K562 (cell line): ENCODE data around the gene DDIT4L. TPM values are rescaled to one million over a fixed set of nuclear protein-coding genes. Genes with fewer than 3 reads are reported as not detected.

Experiments used
- ATAC-seq: fragments of 200-7000 bp; cut with Tn5 transposase; 3 replicates; pipeline ENCODE4 v1.9.1; 2020; ENCODE audit warnings: moderate library complexity
- BruUV-seq: library from RNA; stranded (reverse); fragments of 400-500 nt; replicated peaks from 2 replicates; lab custom pipeline; 2021; lab: Mats Ljungman, UMichigan
- CTCF ChIA-PET: fragments of 300-600 bp; formaldehyde crosslinking; extraction: SDS; loops from one replicate; lab custom pipeline; 2021; ENCODE audit warnings: low intra/inter-chr PET ratio; lab: Yijun Ruan, JAX
- POLR2A ChIA-PET: fragments of 300-600, 350-650 bp; sonication (Branson Sonifier 250); formaldehyde crosslinking; extraction: SDS; loops from one replicate; lab custom pipeline; 2021; ENCODE audit warnings: antibody characterized with exemption, inconsistent platforms; lab: Yijun Ruan, JAX
- DNase-seq, 4 experiments: peaks; one replicate each; pipeline versions ENCODE4 v3.0.0 to v3.0.0-alpha.2; 2011 to 2018; ENCODE audit warnings: low spot score in 3 of 4, mixed read lengths in 3 of 4; ENCODE audit errors: extremely low read depth in 1 of 4
- FAIRE-seq: peaks from 2 replicates; lab custom pipeline; 2011; peaks lifted over from hg19 to GRCh38; lab: Jason Lieb, UNC
- H2AFZ ChIP-seq: 2 replicates; pipeline ENCODE4 v1.6.0; 2011; ENCODE audit warnings: low read depth, low read length, control low read depth, inconsistent platforms
- H3K27ac ChIP-seq: fragments of 200-600 bp; 3 replicates; pipeline ENCODE4 v1.8.0; 2011; ENCODE audit warnings: low read depth, mild to moderate bottlenecking, control low read depth, inconsistent platforms, low read length, moderate library complexity, mixed read lengths; ENCODE audit errors: extremely low read depth
- H3K27me3 ChIP-seq, 2 experiments: fragments of 300-600 bp in 1 of 2; 2 replicates in 1 of 2; 3 replicates in 1 of 2; pipeline versions ENCODE4 v1.6.0 to v1.8.0; 2011; ENCODE audit warnings: inconsistent platforms in 2 of 2, low read length in 2 of 2, mild to moderate bottlenecking in 1 of 2, mixed read lengths in 1 of 2, moderate library complexity in 1 of 2; ENCODE audit not compliant: control insufficient read depth in 2 of 2, insufficient read depth in 2 of 2
- H3K36me3 ChIP-seq: fragments of 300-600 bp; 3 replicates; pipeline ENCODE4 v1.8.0; 2011; ENCODE audit warnings: mild to moderate bottlenecking, low read length, inconsistent platforms; ENCODE audit not compliant: control insufficient read depth, insufficient read depth
- H3K4me1 ChIP-seq, 2 experiments: fragments of 200-600 bp in 1 of 2; replicated peaks in 1 of 2; 2 replicates in 1 of 2; 3 replicates in 1 of 2; pipeline versions ENCODE4 v1.5.1 to v1.8.0; 2011; ENCODE audit warnings: inconsistent platforms in 2 of 2, low read length in 2 of 2, mild to moderate bottlenecking in 1 of 2, mixed read lengths in 1 of 2, moderate library complexity in 1 of 2; ENCODE audit not compliant: control insufficient read depth in 2 of 2, insufficient read depth in 2 of 2
- H3K4me2 ChIP-seq: 2 replicates; pipeline ENCODE4 v1.6.1; 2011; ENCODE audit warnings: low read length, control low read depth, inconsistent platforms, mixed read lengths; ENCODE audit not compliant: insufficient read depth
- H3K4me3 ChIP-seq: fragments of 200-600 bp; sonication (generic), shearing (Covaris generic); 2 replicates; pipeline ENCODE4 v1.5.1; 2016; ENCODE audit warnings: control low read depth, inconsistent platforms
- H3K79me2 ChIP-seq: fragments of 200-600 bp; 3 replicates; pipeline ENCODE4 v1.8.0; 2011; ENCODE audit warnings: low read length, inconsistent platforms; ENCODE audit not compliant: control insufficient read depth, insufficient read depth
- H3K9ac ChIP-seq, 2 experiments: 2 replicates each; pipeline versions ENCODE4 v1.6.0 to v1.6.1; 2011; ENCODE audit warnings: low read depth in 2 of 2, low read length in 2 of 2, control low read depth in 1 of 2, inconsistent platforms in 1 of 2, mild to moderate bottlenecking in 1 of 2, mixed read lengths in 1 of 2; ENCODE audit not compliant: insufficient read depth in 1 of 2
- H3K9me1 ChIP-seq: one replicate; pipeline ENCODE4 v1.6.0; 2011; ENCODE audit warnings: inconsistent platforms, mild to moderate bottlenecking, low read length, moderate library complexity; ENCODE audit not compliant: control insufficient read depth, insufficient read depth
- H3K9me3 ChIP-seq: replicated peaks from 2 replicates; pipeline ENCODE4 v1.5.1; 2011; ENCODE audit warnings: low read depth, low read length, inconsistent platforms; ENCODE audit not compliant: control insufficient read depth, insufficient read depth
- H4K20me1 ChIP-seq: replicated peaks from 2 replicates; pipeline ENCODE4 v1.6.1; 2011; ENCODE audit warnings: low read length, inconsistent platforms, mixed read lengths; ENCODE audit not compliant: control insufficient read depth, insufficient read depth
- ATF3 ChIP-seq, 2 experiments: fragments of 450-650 bp in 1 of 2; sonication (generic) in 1 of 2; formaldehyde crosslinking in 1 of 2; IDR thresholded peaks in 1 of 2; conservative IDR thresholded peaks in 1 of 2; 2 replicates each; pipeline versions ENCODE4 v1.6.1 to v1.8.1; 2016 to 2023; ENCODE audit warnings: mild to moderate bottlenecking in 2 of 2, moderate library complexity in 2 of 2, inconsistent platforms in 1 of 2, missing genetic modification reagents in 1 of 2
- CREM ChIP-seq: IDR thresholded peaks from 2 replicates; pipeline ENCODE4 v1.6.1; 2014; ENCODE audit warnings: antibody characterized with exemption, low read depth
- CSDE1 ChIP-seq, 2 experiments: fragments of 450-650 bp; IDR thresholded peaks; 2 replicates each; pipeline ENCODE4 v1.6.1; 2016; ENCODE audit warnings: mild to moderate bottlenecking in 1 of 2
- CTCF ChIP-seq, 3 experiments: IDR thresholded peaks in 2 of 3; conservative IDR thresholded peaks in 1 of 3; 2 replicates each; pipeline ENCODE4 v1.5.1; 2011 to 2012; ENCODE audit warnings: low read length in 3 of 3, mild to moderate bottlenecking in 3 of 3, control low read depth in 2 of 3, improper control_type of control experiment in 1 of 3, inconsistent platforms in 1 of 3, low read depth in 1 of 3, mixed read lengths in 1 of 3, moderate library complexity in 1 of 3; ENCODE audit not compliant: insufficient read depth in 2 of 3
- PTRF ChIP-seq: fragments of 450-650 bp; IDR thresholded peaks from 2 replicates; pipeline ENCODE4 v1.6.1; 2016; ENCODE audit warnings: mild to moderate bottlenecking, missing genetic modification characterization, missing compliant biosample characterization
- RAD21 ChIP-seq, 2 experiments: fragments of 250-450 bp in 1 of 2; fragments of 450-650 bp in 1 of 2; sonication (Bioruptor Pico) in 1 of 2; formaldehyde crosslinking in 1 of 2; IDR thresholded peaks in 1 of 2; conservative IDR thresholded peaks in 1 of 2; 2 replicates each; pipeline versions ENCODE4 v1.4.0 to v1.8.0; 2020 to 2022; ENCODE audit warnings: mild to moderate bottlenecking in 2 of 2, moderate library complexity in 1 of 2
- RBM34 ChIP-seq: fragments of 200-400 bp; formaldehyde crosslinking; IDR thresholded peaks from 2 replicates; pipeline ENCODE4 v1.6.1; 2018; ENCODE audit warnings: low read length, borderline replicate concordance; ENCODE audit not compliant: insufficient read depth
- RNF219 ChIP-seq: fragments of 250-450 bp; sonication (Bioruptor Pico); IDR thresholded peaks from 2 replicates; pipeline ENCODE4 v1.5.0; 2022; ENCODE audit warnings: mild to moderate bottlenecking
- SMAD4 ChIP-seq: fragments of 250-450 bp; sonication (Bioruptor Pico); conservative IDR thresholded peaks from 2 replicates; pipeline ENCODE4 v1.8.0; 2021; ENCODE audit warnings: inconsistent platforms, mild to moderate bottlenecking, moderate library complexity
- STAT5B ChIP-seq: fragments of 250-450 bp; sonication (Bioruptor Pico); IDR thresholded peaks from 2 replicates; pipeline ENCODE4 v1.8.0; 2021; ENCODE audit warnings: mild to moderate bottlenecking, inconsistent platforms
- THRB ChIP-seq: fragments of 450-650 bp; formaldehyde crosslinking; conservative IDR thresholded peaks from 2 replicates; pipeline ENCODE4 v1.4.0; 2022; ENCODE audit warnings: mild to moderate bottlenecking, missing genetic modification characterization
- ZNF133 ChIP-seq: fragments of 250-450 bp; sonication (Bioruptor Pico); IDR thresholded peaks from 2 replicates; pipeline ENCODE4 v1.4.0; 2020; ENCODE audit warnings: mild to moderate bottlenecking
- ZNF384 ChIP-seq: IDR thresholded peaks from 2 replicates; pipeline ENCODE4 v1.6.1; 2012; ENCODE audit warnings: low read depth, low read length, improper control_type of control experiment
- WGBS: fragments of 100-300 bp; shearing (Covaris generic); methylation state at CpG from one replicate; pipeline ENCODE4 v1.1.6; 2016; ENCODE audit warnings: low coverage, mixed read lengths; ENCODE audit not compliant: insufficient coverage; ENCODE audit errors: missing lambda C conversion rate; 5-methylcytosine and 5-hydroxymethylcytosine counted together
- in situ Hi-C: fragments of 300-500 bp; cut with MboI; formaldehyde crosslinking; loops from 4 replicates; pipeline ENCODE4 v1.15.0; 2018; ENCODE audit warnings: inconsistent platforms, mixed read lengths
- intact Hi-C: fragments of 100-400 bp; cut with micrococcal nuclease; formaldehyde crosslinking; loops from 2 replicates; pipeline ENCODE4 v1.14.2; 2022
- polyA plus RNA-seq, 8 experiments: library from polyadenylated mRNA; depleted of rRNA in 4 of 8; stranded (reverse) in 5 of 8; unstranded in 3 of 8; fragments of >200 nt; fragmentation: Nextera tagmentation in 2 of 8; fragmentation: Illumina TruSeq in 1 of 8; extraction: Ambion mirVana in 2 of 8; extraction: Trizol in 1 of 8; gene quantifications; 2 replicates each; pipeline versions ENCODE4 v1.2.1 to v1.2.3, GENCODE V29; 2011 to 2014; ENCODE audit warnings: inconsistent platforms in 1 of 8, missing spikeins in 1 of 8
- total RNA-seq, 7 experiments: library from RNA; depleted of rRNA in 6 of 7; stranded (reverse); fragments of >200 nt in 6 of 7; fragmentation: Illumina TruSeq in 2 of 7; extraction: Trizol in 2 of 7; gene quantifications; 2 replicates each; pipeline versions ENCODE4 v1.2.1 to v1.2.3, GENCODE V29; 2011 to 2021; ENCODE audit warnings: low replicate concordance in 1 of 7
- TF ChIP-seq, protein P1 (sequence below): fragments of 450-650 bp; formaldehyde crosslinking; IDR thresholded peaks from 2 replicates; pipeline ENCODE4 v1.4.0; 2022; ENCODE audit warnings: mild to moderate bottlenecking, moderate library complexity

DDIT4L gene
- total and polyA plus RNA-seq, 9 of the 15 experiments (the other 6 are each of a cell fraction or from before 2014, with no cell fraction given): not detected

DNA sequence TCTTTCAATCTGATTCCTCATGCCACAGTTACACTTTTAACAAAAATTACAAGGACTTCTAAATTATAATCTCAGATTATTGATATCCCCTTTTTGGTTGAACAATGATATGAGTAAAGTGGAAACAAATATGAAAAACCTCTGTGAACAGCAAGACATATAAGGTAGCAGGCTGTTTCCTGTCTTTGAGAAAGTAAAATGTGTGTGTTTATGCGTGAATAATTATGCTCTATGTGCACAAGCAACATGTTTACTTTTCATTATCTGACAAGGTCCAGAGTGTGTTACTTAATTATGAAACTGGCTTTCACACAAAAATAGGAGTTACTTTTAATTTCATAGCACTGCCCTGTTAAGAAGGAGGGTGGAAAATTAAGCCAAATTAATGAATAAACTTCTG lies 43.1 kb downstream of the DDIT4L start:
- no peaks in the 10 kb centered on the region for H3K4me1 ChIP-seq
- no peaks in the 10 kb centered on the region for H3K9me1 ChIP-seq
- no peaks in the 10 kb centered on the region for H3K79me2 ChIP-seq
- ChIA-PET CTCF (no interaction called here), POLR2A (no interaction called here)
- intact Hi-C loops: no loop called here
- no peak for DNase-seq
- no peak for FAIRE-seq
- no peak overlapping the region for H3K4me3 ChIP-seq
- no peak overlapping the region for H3K4me2 ChIP-seq
- no peak overlapping the region for H3K27ac ChIP-seq
- ATAC-seq: no peak
- BruUV-seq: no TSS peak
- no peaks in the 10 kb centered on the region for H3K9me3 ChIP-seq
- H4K20me1 ChIP-seq: no peaks in the 10 kb centered on the region
- no peak overlapping the region for H2AFZ ChIP-seq
- H3K9ac ChIP-seq: no peak overlapping the region
- 0% methylated on average over 1 of the region's 1 CpG for WGBS
- no peaks in the 10 kb centered on the region for H3K36me3 ChIP-seq
- in situ Hi-C loops: no loop called here
- H3K27me3 ChIP-seq: no peaks in the 10 kb centered on the region
- TF ChIP-seq ZNF133 (CRISPR knock-in tag) (no peak), THRB (CRISPR knock-in tag) (no peak), ZNF384 (no peak), SMAD4 (CRISPR knock-in tag) (no peak), RBM34 (no peak), RAD21 (CRISPR knock-in tag; conservative IDR thresholded peaks at IDR 0.05 in 1 of 2, IDR thresholded peaks at IDR 0.05 in 1 of 2) (no peak), CSDE1 (IDR thresholded peaks at IDR 0.05) (no peak), CTCF (IDR thresholded peaks at IDR 0.05 in 2 of 3, conservative IDR thresholded peaks at IDR 0.05 in 1 of 3; ENCODE audit: insufficient read depth in 2 of 3, low read depth in 1 of 3, low read length in 3 of 3) (no peak), STAT5B (CRISPR knock-in tag) (no peak), CREM (no peak), ATF3 (IDR thresholded peaks at IDR 0.05) (no peak), ATF3 (CRISPR knock-in tag; conservative IDR thresholded peaks at IDR 0.05) (no peak), PTRF (tag) (no peak), RNF219 (CRISPR knock-in tag) (no peak)
- TF ChIP-seq, protein P1, sequence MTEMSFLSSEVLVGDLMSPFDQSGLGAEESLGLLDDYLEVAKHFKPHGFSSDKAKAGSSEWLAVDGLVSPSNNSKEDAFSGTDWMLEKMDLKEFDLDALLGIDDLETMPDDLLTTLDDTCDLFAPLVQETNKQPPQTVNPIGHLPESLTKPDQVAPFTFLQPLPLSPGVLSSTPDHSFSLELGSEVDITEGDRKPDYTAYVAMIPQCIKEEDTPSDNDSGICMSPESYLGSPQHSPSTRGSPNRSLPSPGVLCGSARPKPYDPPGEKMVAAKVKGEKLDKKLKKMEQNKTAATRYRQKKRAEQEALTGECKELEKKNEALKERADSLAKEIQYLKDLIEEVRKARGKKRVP (CRISPR knock-in tag): no peak
